Endodermal cell (in vitro differentiated cells): ENCODE results near the gene PCYT1A. TPM values are rescaled to one million over a fixed set of nuclear protein-coding genes. Genes with fewer than 3 reads are reported as not detected.

Experiments used
- DNase-seq: peaks from one replicate; pipeline ENCODE4 v3.0.0-alpha.2; 2017
- H3K27ac ChIP-seq: 2 replicates; pipeline ENCODE4 v1.5.1; 2013; ENCODE audit warnings: mild to moderate bottlenecking, low read depth, low read length, moderate library complexity
- H3K27me3 ChIP-seq: 2 replicates; pipeline ENCODE4 v1.6.1; 2013; ENCODE audit warnings: mild to moderate bottlenecking, low read length, moderate library complexity; ENCODE audit not compliant: insufficient read depth, control insufficient read depth, poor library complexity, severe bottlenecking
- H3K36me3 ChIP-seq: 2 replicates; pipeline ENCODE4 v1.7.0; 2013; ENCODE audit warnings: mild to moderate bottlenecking, low read length, moderate library complexity; ENCODE audit not compliant: control insufficient read depth, insufficient read depth
- H3K4me1 ChIP-seq: one replicate; pipeline ENCODE4 v1.7.0; 2013; ENCODE audit warnings: low read length; ENCODE audit not compliant: control insufficient read depth, insufficient read depth
- H3K4me3 ChIP-seq: 2 replicates; pipeline ENCODE4 v1.5.1; 2013; ENCODE audit warnings: mild to moderate bottlenecking, low read length, moderate library complexity
- H3K9ac ChIP-seq: 2 replicates; pipeline ENCODE4 v1.6.1; 2013; ENCODE audit warnings: mild to moderate bottlenecking, low read length, moderate library complexity; ENCODE audit not compliant: poor library complexity, severe bottlenecking; ENCODE audit errors: extremely low read depth
- H3K9me3 ChIP-seq: 2 replicates; pipeline ENCODE4 v1.6.1; 2013; ENCODE audit warnings: mild to moderate bottlenecking, low read length, moderate library complexity; ENCODE audit not compliant: control insufficient read depth
- H3K27ac Mint-ChIP-seq: 2 replicates; pipeline ENCODE4 v1.8.0; 2020; ENCODE audit warnings: mixed read lengths
- H3K27me3 Mint-ChIP-seq: 2 replicates; pipeline ENCODE4 v1.8.0; 2021; ENCODE audit warnings: mild to moderate bottlenecking, mixed read lengths; ENCODE audit not compliant: insufficient read depth
- H3K36me3 Mint-ChIP-seq: 2 replicates; pipeline ENCODE4 v1.8.0; 2020; ENCODE audit warnings: low read depth, mixed read lengths
- H3K4me1 Mint-ChIP-seq: 2 replicates; pipeline ENCODE4 v1.8.0; 2020; ENCODE audit warnings: mixed read lengths
- H3K4me3 Mint-ChIP-seq: 2 replicates; pipeline ENCODE4 v1.8.0; 2020; ENCODE audit warnings: mild to moderate bottlenecking, moderate library complexity, mixed read lengths
- H3K9me3 Mint-ChIP-seq: 2 replicates; pipeline ENCODE4 v1.8.0; 2020; ENCODE audit warnings: mild to moderate bottlenecking, mixed read lengths
- CTCF ChIP-seq: fragments of 200-600 bp; sonication (generic); conservative IDR thresholded peaks from 2 replicates; pipeline ENCODE4 v1.5.0; 2021; ENCODE audit warnings: antibody characterized with exemption, mild to moderate bottlenecking
- WGBS, 2 experiments: methylation state at CpG; one replicate each; pipeline versions ENCODE4 v1.1.5 to v1.1.7; 2013; ENCODE audit warnings: missing lambda C conversion rate in 2 of 2, mixed read lengths in 1 of 2; ENCODE audit not compliant: insufficient coverage in 1 of 2, insufficient read length in 1 of 2; 5-methylcytosine and 5-hydroxymethylcytosine counted together
- long read RNA-seq, 4 experiments: library from polyadenylated mRNA in 2 of 4; library from RNA in 1 of 4; library from capped mRNA in 1 of 4; stranded (forward) in 3 of 4; unstranded in 1 of 4; transcript quantifications; one replicate each; pipeline ENCODE4 v2.0.0, GENCODE V29; 2020 to 2021; ENCODE audit warnings: inconsistent platforms in 1 of 4
- polyA plus RNA-seq, 2 experiments: library from polyadenylated mRNA; stranded (reverse); fragments of 50-300 nt; gene quantifications; one replicate each; pipeline ENCODE4 v1.2.3, GENCODE V29; 2013
- total RNA-seq, 2 donors: library from RNA; stranded (reverse); fragmentation: NEBNext Ultra II Directional in 1 of 2; extraction: Animal tissue kit (Norgen Biotek cat#: 25700) in 1 of 2; gene quantifications; 2 replicates in 1 of 2; 3 replicates in 1 of 2; pipeline ENCODE4 v1.2.1, GENCODE V29; 2021

PCYT1A gene
- 10 to 100 TPM; 30.2 to 32.5 TPM for total RNA-seq
- 23.9 TPM for polyA plus RNA-seq (2013, experiment 1 of 2)
- polyA plus RNA-seq (2013, experiment 2 of 2), result 23.6 TPM
- long read RNA-seq, experiment 1, partial matches to known transcripts, result 1 of 8 reads
- long read RNA-seq, experiment 1, other reads (novel, unspliced or antisense), result 5 of 8 reads
- long read RNA-seq, experiment 2, transcript PCYT1A-206 (9 exons, 1,482 nt), result major isoform, 10 of 27 reads
- long read RNA-seq, experiment 2, partial matches to known transcripts, result 2 of 27 reads
- long read RNA-seq, experiment 2, other reads (novel, unspliced or antisense), result 15 of 27 reads
- long read RNA-seq, experiment 3, transcript PCYT1A-206 (9 exons, 1,482 nt), result major isoform, 26 of 58 reads
- long read RNA-seq, experiment 3, partial matches to known transcripts, result 6 of 58 reads
- long read RNA-seq, experiment 3, other reads (novel, unspliced or antisense), result 26 of 58 reads
- long read RNA-seq, experiment 4, transcript PCYT1A-206 (9 exons, 1,482 nt), result major isoform, 6 of 22 reads
- long read RNA-seq, experiment 4, partial matches to known transcripts, result 8 of 22 reads
- long read RNA-seq, experiment 4, other reads (novel, unspliced or antisense), result 8 of 22 reads

- TF ChIP-seq CTCF, result no peak
- peak within 1 kb of the TSS; percentile 90 for H3K4me3 Mint-ChIP-seq
- no peaks in the 10 kb centered on the region for H3K9me3 Mint-ChIP-seq
- peak within 1 kb of the TSS; percentile 64 for H3K9ac ChIP-seq
- H3K4me3 ChIP-seq, result peak within 1 kb of the TSS; percentile 86
- no peaks in the 10 kb centered on the region for H3K27me3 Mint-ChIP-seq
- no peaks in the 10 kb centered on the region for H3K9me3 ChIP-seq
- peak within 1 kb of the TSS; percentile 97 for H3K27ac Mint-ChIP-seq
- no peaks in the 10 kb centered on the region for H3K36me3 ChIP-seq
- H3K4me1 ChIP-seq, result no peaks in the 10 kb centered on the region
- peak within 1 kb of the TSS; percentile 32 for H3K27ac ChIP-seq
- H3K4me1 Mint-ChIP-seq, result peaks cover 14% of the 10 kb centered on the region
- WGBS, 2 experiments, result 0% methylated on average over 16 to 55 of the region's 55 CpGs
- peak; percentile 97 for DNase-seq
- H3K36me3 Mint-ChIP-seq, result no peaks in the 10 kb centered on the region
- H3K27me3 ChIP-seq, result no peaks in the 10 kb centered on the region
Observed at GRCh38 chr3:196287440-196288140, at the start of gene PCYT1A. Gene PCYT1A, minus strand, starts transcription at chr3:196287726. Its CDS starts 17,195 bp downstream, at chr3:196270531.

- no peak overlapping the region for H3K9ac ChIP-seq
- H3K36me3 Mint-ChIP-seq, result no peaks in the 10 kb centered on the region
- peak; percentile 28 for DNase-seq
- TF ChIP-seq CTCF, result no peak
- no peaks in the 10 kb centered on the region for H3K36me3 ChIP-seq
- no peak overlapping the region for H3K4me3 Mint-ChIP-seq
- H3K27me3 ChIP-seq, result no peaks in the 10 kb centered on the region
- H3K27ac ChIP-seq, result no peak overlapping the region
- H3K27me3 Mint-ChIP-seq, result no peaks in the 10 kb centered on the region
- H3K9me3 Mint-ChIP-seq, result no peaks in the 10 kb centered on the region
- no peak overlapping the region for H3K4me3 ChIP-seq
- H3K27ac Mint-ChIP-seq, result no peak overlapping the region
- H3K4me1 ChIP-seq, result no peaks in the 10 kb centered on the region
- 91 to 93% methylated on average over 13 to 17 of the region's 17 CpGs for WGBS, 2 experiments
- H3K9me3 ChIP-seq, result no peaks in the 10 kb centered on the region
- no peaks in the 10 kb centered on the region for H3K4me1 Mint-ChIP-seq
Observed at GRCh38 chr3:196336319-196337145, 49.0 kb upstream of the PCYT1A start.

- Mint-ChIP-seq H3K9me3 (no peaks in the 10 kb centered on the region), H3K4me1 (no peaks in the 10 kb centered on the region), H3K36me3 (no peaks in the 10 kb centered on the region), H3K27ac (no peak overlapping the region), H3K4me3 (no peak overlapping the region), H3K27me3 (no peaks in the 10 kb centered on the region)
- no peaks in the 10 kb centered on the region for H3K4me1 ChIP-seq
- no peak overlapping the region for H3K4me3 ChIP-seq
- no peaks in the 10 kb centered on the region for H3K27me3 ChIP-seq
- H3K36me3 ChIP-seq, result no peaks in the 10 kb centered on the region
- peak; percentile 37 for DNase-seq
- no peak overlapping the region for H3K9ac ChIP-seq
- H3K9me3 ChIP-seq, result no peaks in the 10 kb centered on the region
- no peak overlapping the region for H3K27ac ChIP-seq
- no peak for TF ChIP-seq CTCF
- 83 to 95% methylated on average over 2 to 12 of the region's 12 CpGs for WGBS, 2 experiments
Observed at GRCh38 chr3:196335503-196335948, 48.0 kb upstream of the PCYT1A start.
